DOHH2 (cell line): ENCODE results near the gene DENND6B.

ENCODE experiments used
- H3F3A ChIP-seq: fragments of 200-600 bp; sonication (generic), shearing (Covaris generic); 2 replicates; pipeline ENCODE4 v1.6.0; 2016; ENCODE audit warnings: antibody characterized with exemption, mild to moderate bottlenecking; ENCODE audit not compliant: control insufficient read depth, insufficient read depth
- H3K27ac ChIP-seq: fragments of 200-600 bp; sonication (generic); 2 replicates; pipeline ENCODE4 v1.5.1; 2014; ENCODE audit warnings: low read depth, mild to moderate bottlenecking, low read length, moderate library complexity
- H3K27me3 ChIP-seq: fragments of 200-600 bp; sonication (generic); 2 replicates; pipeline ENCODE4 v1.6.1; 2014; ENCODE audit warnings: mild to moderate bottlenecking, low read length, mixed read lengths; ENCODE audit not compliant: control insufficient read depth
- H3K36me3 ChIP-seq: fragments of 200-600 bp; sonication (generic); 2 replicates; pipeline ENCODE4 v1.6.1; 2014; ENCODE audit warnings: mild to moderate bottlenecking, low read length, moderate library complexity, mixed read lengths; ENCODE audit not compliant: control insufficient read depth
- H3K4me1 ChIP-seq: fragments of 200-600 bp; sonication (generic); 2 replicates; pipeline ENCODE4 v1.6.1; 2014; ENCODE audit warnings: mild to moderate bottlenecking, low read length, mixed read lengths; ENCODE audit not compliant: control insufficient read depth
- H3K4me2 ChIP-seq: fragments of 200-600 bp; sonication (generic); 2 replicates; pipeline ENCODE4 v1.6.0; 2014; ENCODE audit warnings: mild to moderate bottlenecking, low read length, moderate library complexity
- H3K4me3 ChIP-seq: fragments of 200-600 bp; sonication (generic); 2 replicates; pipeline ENCODE4 v1.5.1; 2014; ENCODE audit warnings: mild to moderate bottlenecking, low read length, mixed read lengths
- H3K79me2 ChIP-seq: fragments of 200-600 bp; sonication (generic); 2 replicates; pipeline ENCODE4 v1.6.1; 2014; ENCODE audit warnings: mild to moderate bottlenecking, low read length, mixed read lengths; ENCODE audit not compliant: control insufficient read depth
- H3K9me2 ChIP-seq: fragments of 200-600 bp; sonication (generic); replicated peaks from 2 replicates; pipeline ENCODE4 v1.6.1; 2014; ENCODE audit warnings: mild to moderate bottlenecking, low read length, mixed read lengths; ENCODE audit not compliant: control insufficient read depth
- H3K9me3 ChIP-seq: fragments of 200-600 bp; sonication (generic); 2 replicates; pipeline ENCODE4 v1.6.1; 2014; ENCODE audit warnings: antibody characterized with exemption, low read length, mixed read lengths; ENCODE audit not compliant: control insufficient read depth, insufficient read depth
- H4K20me1 ChIP-seq: fragments of 200-600 bp; sonication (generic); 2 replicates; pipeline ENCODE4 v1.6.0; 2014; ENCODE audit warnings: low read depth, mild to moderate bottlenecking, antibody characterized with exemption, low read length, moderate library complexity; ENCODE audit not compliant: control insufficient read depth, insufficient read depth
- EZH2phosphoT487 ChIP-seq: fragments of 200-600 bp; sonication (generic); IDR thresholded peaks from 2 replicates; pipeline ENCODE4 v1.6.1; 2017; ENCODE audit warnings: borderline replicate concordance, mild to moderate bottlenecking, antibody characterized with exemption, low read length, moderate library complexity, mixed read lengths
- TF ChIP-seq, protein P1 (sequence below): fragments of 200-600 bp; sonication (generic); IDR thresholded peaks from one replicate; pipeline ENCODE4 v1.5.1; 2014; ENCODE audit warnings: antibody characterized with exemption, mild to moderate bottlenecking, low read depth, low read length; ENCODE audit not compliant: poor library complexity, severe bottlenecking

DENND6B gene

DNA sequence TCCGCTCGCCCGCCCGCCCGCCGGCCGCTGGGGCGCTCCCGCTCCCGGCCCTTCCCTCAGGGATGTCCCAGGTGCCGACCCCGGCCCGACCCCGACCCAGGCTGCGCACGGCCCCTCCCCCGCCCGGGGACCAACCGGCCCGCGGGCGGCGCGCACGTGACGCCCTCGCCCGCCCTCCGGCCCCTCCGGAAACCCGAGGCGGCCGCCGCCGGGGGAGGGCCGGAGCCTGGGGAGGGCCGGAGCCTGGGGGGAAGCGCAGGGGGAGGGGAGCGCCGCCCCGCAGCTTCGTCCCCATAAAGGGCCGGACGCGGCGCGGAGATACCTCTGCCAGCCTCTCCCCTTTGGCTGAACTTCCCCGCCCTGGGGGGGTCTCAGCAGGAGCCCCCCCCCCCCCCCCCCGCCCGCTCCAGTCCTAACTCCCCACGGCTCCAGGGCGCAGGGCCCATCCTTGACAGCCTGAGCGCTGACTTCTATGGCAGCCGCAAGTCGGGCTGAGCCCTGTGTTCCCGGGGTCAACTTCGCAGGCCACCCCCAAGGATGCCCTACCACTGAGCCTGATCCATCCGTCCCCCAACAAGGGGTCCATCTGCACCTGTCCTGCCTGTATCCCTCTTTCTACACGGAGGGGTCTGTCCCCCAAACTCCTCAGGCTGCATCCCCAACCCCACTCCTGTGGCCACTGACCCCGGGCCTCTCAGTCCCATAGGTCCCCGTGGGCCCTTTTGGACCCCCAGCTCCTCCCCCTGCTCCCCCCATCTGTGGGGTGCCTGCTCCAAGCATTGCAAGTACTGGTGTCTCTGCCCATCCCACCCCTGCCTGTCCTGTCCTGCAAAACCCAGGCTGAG, 65.0 kb downstream of the DENND6B start, which contains the start of gene MAPK12:
Gene MAPK12 (minus strand): TSS at position 69 of the 845 bp plus-strand sequence. CDS start 174 bp downstream, outside the sequence.
- peak within 1 kb of the TSS; percentile 94 for H3K4me2 ChIP-seq
- H3K27ac ChIP-seq, result peak within 1 kb of the TSS; percentile 17; the same call in 1 of the 2 replicates
- H3K4me1 ChIP-seq, result peaks cover 27% of the 10 kb centered on the region
- no peaks in the 10 kb centered on the region for H3K9me2 ChIP-seq
- H3K4me3 ChIP-seq, result peak within 1 kb of the TSS; percentile 94
- no peaks in the 10 kb centered on the region for H3K27me3 ChIP-seq
- H3F3A ChIP-seq, result no peaks in the 10 kb centered on the region
- 0 out of 2 replicates have a peak, but pooled peaks cover 3% of the 10 kb centered on the region for H4K20me1 ChIP-seq
- H3K36me3 ChIP-seq, result peaks cover 25% of the 10 kb centered on the region
- TF ChIP-seq, protein P1, sequence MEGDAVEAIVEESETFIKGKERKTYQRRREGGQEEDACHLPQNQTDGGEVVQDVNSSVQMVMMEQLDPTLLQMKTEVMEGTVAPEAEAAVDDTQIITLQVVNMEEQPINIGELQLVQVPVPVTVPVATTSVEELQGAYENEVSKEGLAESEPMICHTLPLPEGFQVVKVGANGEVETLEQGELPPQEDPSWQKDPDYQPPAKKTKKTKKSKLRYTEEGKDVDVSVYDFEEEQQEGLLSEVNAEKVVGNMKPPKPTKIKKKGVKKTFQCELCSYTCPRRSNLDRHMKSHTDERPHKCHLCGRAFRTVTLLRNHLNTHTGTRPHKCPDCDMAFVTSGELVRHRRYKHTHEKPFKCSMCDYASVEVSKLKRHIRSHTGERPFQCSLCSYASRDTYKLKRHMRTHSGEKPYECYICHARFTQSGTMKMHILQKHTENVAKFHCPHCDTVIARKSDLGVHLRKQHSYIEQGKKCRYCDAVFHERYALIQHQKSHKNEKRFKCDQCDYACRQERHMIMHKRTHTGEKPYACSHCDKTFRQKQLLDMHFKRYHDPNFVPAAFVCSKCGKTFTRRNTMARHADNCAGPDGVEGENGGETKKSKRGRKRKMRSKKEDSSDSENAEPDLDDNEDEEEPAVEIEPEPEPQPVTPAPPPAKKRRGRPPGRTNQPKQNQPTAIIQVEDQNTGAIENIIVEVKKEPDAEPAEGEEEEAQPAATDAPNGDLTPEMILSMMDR, result no peak
- TF ChIP-seq EZH2phosphoT487, result no peak
- H3K9me3 ChIP-seq, result no peaks in the 10 kb centered on the region
- peaks cover 31% of the 10 kb centered on the region for H3K79me2 ChIP-seq

GRCh38 chr22:50260801-50261614, 65.8 kb downstream of the DENND6B start:
- Histone ChIP-seq H4K20me1 (0 out of 2 replicates have a peak, but pooled peaks cover 3% of the 10 kb centered on the region), H3K27me3 (no peaks in the 10 kb centered on the region), H3K27ac (peak overlapping the region; percentile 17; the same call in 1 of the 2 replicates), H3K79me2 (peaks cover 31% of the 10 kb centered on the region), H3K4me2 (peak overlapping the region; percentile 94), H3K4me1 (peaks cover 27% of the 10 kb centered on the region), H3K4me3 (peak overlapping the region; percentile 94), H3F3A (no peaks in the 10 kb centered on the region), H3K9me2 (no peaks in the 10 kb centered on the region), H3K36me3 (peaks cover 33% of the 10 kb centered on the region), H3K9me3 (no peaks in the 10 kb centered on the region)
- TF ChIP-seq, protein P1, result no peak
- no peak for TF ChIP-seq EZH2phosphoT487

GRCh38 chr22:50260434-50260800, 66.4 kb downstream of the DENND6B start:
- Histone ChIP-seq H3F3A (no peaks in the 10 kb centered on the region), H3K27ac (0 out of 2 replicates have a peak overlapping the region, but pooled peaks have one; percentile 17), H4K20me1 (0 out of 2 replicates have a peak, but pooled peaks cover 3% of the 10 kb centered on the region), H3K79me2 (peaks cover 31% of the 10 kb centered on the region), H3K9me3 (no peaks in the 10 kb centered on the region), H3K27me3 (no peaks in the 10 kb centered on the region), H3K4me2 (peak overlapping the region; percentile 94), H3K4me3 (peak overlapping the region; percentile 94), H3K4me1 (peaks cover 27% of the 10 kb centered on the region), H3K9me2 (no peaks in the 10 kb centered on the region), H3K36me3 (peaks cover 38% of the 10 kb centered on the region)
- TF ChIP-seq, protein P1, result no peak
- TF ChIP-seq EZH2phosphoT487, result no peak
